Astrocyte (in vitro differentiated cells and primary cell): ENCODE results near the gene RCL1.

ENCODE experiments used
- EZH2 ChIP-seq: IDR thresholded peaks from 2 replicates; pipeline ENCODE4 v1.6.1; 2012; ENCODE audit warnings: mild to moderate bottlenecking, low read length, inconsistent platforms; ENCODE audit not compliant: insufficient read depth
- TF ChIP-seq, protein P1 (sequence below): IDR thresholded peaks from 2 replicates; pipeline ENCODE4 v1.5.1; 2011; ENCODE audit warnings: low read depth, mild to moderate bottlenecking, inconsistent platforms, low read length, moderate library complexity; ENCODE audit not compliant: insufficient read depth

GRCh38 chr9:4794691-4795090 lies 1.9 kb downstream of the RCL1 start:
- TF ChIP-seq, protein P1, sequence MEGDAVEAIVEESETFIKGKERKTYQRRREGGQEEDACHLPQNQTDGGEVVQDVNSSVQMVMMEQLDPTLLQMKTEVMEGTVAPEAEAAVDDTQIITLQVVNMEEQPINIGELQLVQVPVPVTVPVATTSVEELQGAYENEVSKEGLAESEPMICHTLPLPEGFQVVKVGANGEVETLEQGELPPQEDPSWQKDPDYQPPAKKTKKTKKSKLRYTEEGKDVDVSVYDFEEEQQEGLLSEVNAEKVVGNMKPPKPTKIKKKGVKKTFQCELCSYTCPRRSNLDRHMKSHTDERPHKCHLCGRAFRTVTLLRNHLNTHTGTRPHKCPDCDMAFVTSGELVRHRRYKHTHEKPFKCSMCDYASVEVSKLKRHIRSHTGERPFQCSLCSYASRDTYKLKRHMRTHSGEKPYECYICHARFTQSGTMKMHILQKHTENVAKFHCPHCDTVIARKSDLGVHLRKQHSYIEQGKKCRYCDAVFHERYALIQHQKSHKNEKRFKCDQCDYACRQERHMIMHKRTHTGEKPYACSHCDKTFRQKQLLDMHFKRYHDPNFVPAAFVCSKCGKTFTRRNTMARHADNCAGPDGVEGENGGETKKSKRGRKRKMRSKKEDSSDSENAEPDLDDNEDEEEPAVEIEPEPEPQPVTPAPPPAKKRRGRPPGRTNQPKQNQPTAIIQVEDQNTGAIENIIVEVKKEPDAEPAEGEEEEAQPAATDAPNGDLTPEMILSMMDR, result no peak
- no peak for TF ChIP-seq EZH2
